ENCODE results near the gene ZNF274.

GRCh38 chr19:58228585-58229254 is 45.9 kb downstream of the ZNF274 start, which contains the start of gene ZNF544:
- TF ChIP-seq GABPA (IDR thresholded peaks at IDR 0.05; ENCODE audit: borderline replicate concordance, insufficient read depth, low read length) (no peak; the same call in 1 of the 2 replicates), CEBPB (IDR thresholded peaks at IDR 0.05; ENCODE audit: low read depth, low read length) (no peak), NRF1 (IDR thresholded peaks at IDR 0.05; ENCODE audit: low read depth, low read length) (no peak), RBBP5 (IDR thresholded peaks at IDR 0.05; ENCODE audit: borderline replicate concordance, low read depth, low read length) (peak; percentile 77), POLR2A (IDR thresholded peaks at IDR 0.05; ENCODE audit: control extremely low read depth in 1 of 2, low read depth in 2 of 2, low read length in 2 of 2) (peak; percentile 87 to 90), CBX5 (IDR thresholded peaks at IDR 0.05; ENCODE audit: low read depth, low read length) (no peak), CTCF (IDR thresholded peaks at IDR 0.05; ENCODE audit: control extremely low read depth in 1 of 3, insufficient read depth in 1 of 3, low read depth in 1 of 3, low read length in 3 of 3) (peak in 2 of 3 experiments; percentile 1; a peak in 2 of 4 replicates), BRCA1 (IDR thresholded peaks at IDR 0.05; ENCODE audit: low read depth, low read length) (no peak), CREB1 (IDR thresholded peaks at IDR 0.05) (no peak), EP300 (IDR thresholded peaks at IDR 0.05; ENCODE audit: borderline replicate concordance in 1 of 2, low read depth in 2 of 2, low read length in 2 of 2) (no peak)
